Smooth muscle cell (in vitro differentiated cells): Measurements from ENCODE around the gene OR1Q1. TPM values are rescaled to one million over a fixed set of nuclear protein-coding genes. Genes with fewer than 3 reads are reported as not detected.

Experiments
- DNase-seq: peaks from one replicate; lab custom pipeline; 2025; ENCODE audit not compliant: unreplicated experiment; lab: John Stamatoyannopoulos, UW
- H2AFZ ChIP-seq: fragments of 200-600 bp; sonication (generic); 2 replicates; pipeline ENCODE4 v1.6.0; 2016; ENCODE audit warnings: antibody characterized with exemption, low read depth, mild to moderate bottlenecking
- H3F3A ChIP-seq: fragments of 200-600 bp; sonication (generic); 2 replicates; pipeline ENCODE4 v1.6.0; 2017; ENCODE audit warnings: antibody characterized with exemption, low read depth
- H3K27ac ChIP-seq: fragments of 200-600 bp; sonication (generic); 2 replicates; pipeline ENCODE4 v1.5.1; 2016; ENCODE audit warnings: low read depth, mild to moderate bottlenecking
- H3K27me3 ChIP-seq: fragments of 200-600 bp; sonication (generic); 2 replicates; pipeline ENCODE4 v1.6.1; 2016; ENCODE audit warnings: low read depth, mild to moderate bottlenecking
- H3K36me3 ChIP-seq: fragments of 200-600 bp; sonication (generic); 2 replicates; pipeline ENCODE4 v1.5.1; 2016; ENCODE audit warnings: low read depth
- H3K4me1 ChIP-seq: fragments of 200-600 bp; sonication (generic); 2 replicates; pipeline ENCODE4 v1.5.1; 2016; ENCODE audit warnings: low read depth
- H3K4me2 ChIP-seq: fragments of 200-600 bp; sonication (generic); 2 replicates; pipeline ENCODE4 v1.6.0; 2016; ENCODE audit warnings: mild to moderate bottlenecking
- H3K4me3 ChIP-seq: fragments of 200-600 bp; sonication (generic); 2 replicates; pipeline ENCODE4 v1.5.1; 2016; ENCODE audit warnings: mild to moderate bottlenecking
- H3K79me2 ChIP-seq: fragments of 200-600 bp; sonication (generic); 2 replicates; pipeline ENCODE4 v1.6.0; 2016; ENCODE audit warnings: low read depth, mild to moderate bottlenecking
- H3K9ac ChIP-seq: fragments of 200-600 bp; sonication (generic); 2 replicates; pipeline ENCODE4 v1.6.0; 2016; ENCODE audit warnings: low read depth
- H3K9me3 ChIP-seq: fragments of 200-600 bp; sonication (generic); replicated peaks from 2 replicates; pipeline ENCODE4 v1.5.1; 2016; ENCODE audit warnings: low read depth
- H4K20me1 ChIP-seq: fragments of 200-600 bp; sonication (generic); 2 replicates; pipeline ENCODE4 v1.6.0; 2016; ENCODE audit warnings: low read depth
- CTCF ChIP-seq: fragments of 200-600 bp; sonication (generic); IDR thresholded peaks from 2 replicates; pipeline ENCODE4 v1.5.1; 2017; ENCODE audit warnings: borderline replicate concordance, mild to moderate bottlenecking, antibody characterized with exemption; ENCODE audit not compliant: insufficient read depth, poor library complexity, severe bottlenecking
- WGBS: methylation state at CpG from one replicate; pipeline ENCODE4 v1.1.7; 2016; ENCODE audit warnings: low lambda C conversion rate; 5-methylcytosine and 5-hydroxymethylcytosine counted together
- polyA plus RNA-seq: library from polyadenylated mRNA; unstranded; fragments of >200 nt; fragmentation: Nextera tagmentation; extraction: Ambion mirVana; gene quantifications from 2 replicates; pipeline ENCODE4 v1.2.1, GENCODE V29; 2016
- total RNA-seq: library from RNA; depleted of rRNA; stranded (reverse); fragments of >200 nt; gene quantifications from 2 replicates; pipeline ENCODE4 v1.2.3, GENCODE V29; 2014

Gene OR1Q1
- not detected in 2 replicates for total RNA-seq
- polyA plus RNA-seq: not detected in 2 replicates

GRCh38 chr9:122614362-122614761, at the start of gene OR1Q1:
TSS of gene OR1Q1 (plus strand) at chr9:122614738. CDS start at chr9:122614738, 0 bp downstream.
- WGBS: 74% methylated on average over 1 of the region's 1 CpG
- H3K9me3 ChIP-seq: peaks cover 10% of the 10 kb centered on the region

GRCh38 chr9:122567901-122568300, 46.6 kb upstream of the OR1Q1 start:
- Histone ChIP-seq H3K4me1 (no peaks in the 10 kb centered on the region), H3K79me2 (no peaks in the 10 kb centered on the region), H3K4me3 (no peak overlapping the region), H3F3A (no peaks in the 10 kb centered on the region), H2AFZ (no peak overlapping the region), H3K27me3 (no peaks in the 10 kb centered on the region), H3K36me3 (no peaks in the 10 kb centered on the region), H3K4me2 (no peak overlapping the region), H3K9ac (no peak overlapping the region), H3K27ac (no peak overlapping the region), H3K9me3 (peaks cover 3% of the 10 kb centered on the region), H4K20me1 (no peaks in the 10 kb centered on the region)
- 74% methylated on average over 4 of the region's 4 CpGs for WGBS
- no peak for DNase-seq
- no peak for TF ChIP-seq CTCF

More at GRCh38 chr9:122614362-122614761, at the start of gene OR1Q1:
- Histone ChIP-seq H3K4me2 (no peak within 1 kb of the TSS), H3K36me3 (no peaks in the 10 kb centered on the region), H3K79me2 (no peaks in the 10 kb centered on the region), H3K4me3 (no peak within 1 kb of the TSS), H3K4me1 (no peaks in the 10 kb centered on the region), H4K20me1 (no peaks in the 10 kb centered on the region), H3K9ac (no peak within 1 kb of the TSS), H3K27me3 (no peaks in the 10 kb centered on the region), H2AFZ (no peak within 1 kb of the TSS), H3K27ac (no peak within 1 kb of the TSS), H3F3A (no peaks in the 10 kb centered on the region)
- no peak for DNase-seq
- TF ChIP-seq CTCF: no peak

GRCh38 chr9:122572456-122572855, 42.1 kb upstream of the OR1Q1 start:
- Histone ChIP-seq H4K20me1 (no peaks in the 10 kb centered on the region), H3K4me2 (no peak overlapping the region), H3K79me2 (no peaks in the 10 kb centered on the region), H2AFZ (no peak overlapping the region), H3K36me3 (no peaks in the 10 kb centered on the region), H3F3A (no peaks in the 10 kb centered on the region), H3K4me1 (no peaks in the 10 kb centered on the region), H3K9ac (no peak overlapping the region), H3K4me3 (no peak overlapping the region), H3K27ac (no peak overlapping the region), H3K27me3 (no peaks in the 10 kb centered on the region), H3K9me3 (peaks cover 3% of the 10 kb centered on the region)
- no peak for DNase-seq
- WGBS: 50% methylated on average over 2 of the region's 2 CpGs
- TF ChIP-seq CTCF: no peak

- Histone ChIP-seq H4K20me1 (no peaks in the 10 kb centered on the region), H3K9me3 (no peaks in the 10 kb centered on the region), H3K27me3 (no peaks in the 10 kb centered on the region), H3F3A (no peaks in the 10 kb centered on the region), H3K79me2 (no peaks in the 10 kb centered on the region), H3K36me3 (no peaks in the 10 kb centered on the region), H3K4me2 (no peak overlapping the region), H3K27ac (no peak overlapping the region), H3K4me3 (no peak overlapping the region), H3K4me1 (no peaks in the 10 kb centered on the region), H3K9ac (no peak overlapping the region), H2AFZ (no peak overlapping the region)
- no peak for DNase-seq
- 55% methylated on average over 5 of the region's 5 CpGs for WGBS
- no peak for TF ChIP-seq CTCF
Measured at GRCh38 chr9:122579874-122580273, 34.7 kb upstream of the OR1Q1 start.
